K562 (cell line): Measurements from ENCODE around the gene CNOT11. TPM values are rescaled to one million over a fixed set of nuclear protein-coding genes. Genes with fewer than 3 reads are reported as not detected.

Source experiments
- CHD7 ChIP-seq: fragments of 200-600 bp; sonication (generic); IDR thresholded peaks from one replicate; pipeline ENCODE4 v1.6.1; 2012; ENCODE audit warnings: mild to moderate bottlenecking, low read depth, low read length, inconsistent platforms
- CXXC5 ChIP-seq: fragments of 250-450 bp; sonication (Bioruptor Pico); IDR thresholded peaks from 2 replicates; pipeline ENCODE4 v1.8.0; 2022; ENCODE audit warnings: inconsistent platforms, mild to moderate bottlenecking, moderate library complexity
- E2F8 ChIP-seq: fragments of 450-650 bp; IDR thresholded peaks from 2 replicates; pipeline ENCODE4 v1.7.1; 2018; ENCODE audit warnings: mild to moderate bottlenecking, low read depth; ENCODE audit not compliant: partially characterized antibody
- HINFP ChIP-seq: fragments of 450-650 bp; conservative IDR thresholded peaks from 2 replicates; pipeline ENCODE4 v1.6.1; 2016; ENCODE audit warnings: missing genetic modification characterization, low read depth, mild to moderate bottlenecking, control low read depth, missing compliant biosample characterization
- IRF2 ChIP-seq: sonication (generic); formaldehyde crosslinking; IDR thresholded peaks from 2 replicates; pipeline ENCODE4 v1.8.1; 2022; ENCODE audit warnings: mild to moderate bottlenecking, missing genetic modification reagents
- NEUROD1 ChIP-seq: fragments of 150-350 bp; IDR thresholded peaks from 2 replicates; pipeline ENCODE4 v1.6.1; 2014; ENCODE audit warnings: borderline replicate concordance, low read length, low read depth; ENCODE audit not compliant: partially characterized antibody
- PHB ChIP-seq: fragments of 250-450 bp; sonication (Bioruptor Pico); IDR thresholded peaks from 2 replicates; pipeline ENCODE4 v1.5.0; 2021
- RBFOX2 ChIP-seq: fragments of 200-400 bp; formaldehyde crosslinking; IDR thresholded peaks from 2 replicates; pipeline ENCODE4 v1.6.1; 2017; ENCODE audit warnings: low read depth, mild to moderate bottlenecking, low read length, moderate library complexity
- STAT5A ChIP-seq: IDR thresholded peaks from 2 replicates; pipeline ENCODE4 v1.6.1; 2012; ENCODE audit warnings: low read length, inconsistent platforms, borderline replicate concordance
- ZC3H11A ChIP-seq: IDR thresholded peaks from 2 replicates; pipeline ENCODE4 v1.6.1; 2012; ENCODE audit warnings: low read depth, low read length, improper control_type of control experiment
- polyA plus RNA-seq, 8 experiments: library from polyadenylated mRNA; depleted of rRNA in 4 of 8; stranded (reverse) in 5 of 8; unstranded in 3 of 8; fragments of >200 nt; fragmentation: Nextera tagmentation in 2 of 8; fragmentation: Illumina TruSeq in 1 of 8; extraction: Ambion mirVana in 2 of 8; extraction: Trizol in 1 of 8; gene quantifications; 2 replicates each; pipeline versions ENCODE4 v1.2.1 to v1.2.3, GENCODE V29; 2011 to 2014; ENCODE audit warnings: inconsistent platforms in 1 of 8, missing spikeins in 1 of 8
- total RNA-seq, 7 experiments: library from RNA; depleted of rRNA in 6 of 7; stranded (reverse); fragments of >200 nt in 6 of 7; fragmentation: Illumina TruSeq in 2 of 7; extraction: Trizol in 2 of 7; gene quantifications; 2 replicates each; pipeline versions ENCODE4 v1.2.1 to v1.2.3, GENCODE V29; 2011 to 2021; ENCODE audit warnings: low replicate concordance in 1 of 7
- TF ChIP-seq, protein P1 (sequence below): sonication (generic); formaldehyde crosslinking; IDR thresholded peaks from 2 replicates; pipeline ENCODE4 v1.9.0; 2022; ENCODE audit warnings: mild to moderate bottlenecking, missing genetic modification reagents

The CNOT11 gene
- total and polyA plus RNA-seq, 9 of the 15 experiments (the other 6 are each of a cell fraction or from before 2014, with no cell fraction given) = 12.7 to 163 (median 64.2) TPM

DNA sequence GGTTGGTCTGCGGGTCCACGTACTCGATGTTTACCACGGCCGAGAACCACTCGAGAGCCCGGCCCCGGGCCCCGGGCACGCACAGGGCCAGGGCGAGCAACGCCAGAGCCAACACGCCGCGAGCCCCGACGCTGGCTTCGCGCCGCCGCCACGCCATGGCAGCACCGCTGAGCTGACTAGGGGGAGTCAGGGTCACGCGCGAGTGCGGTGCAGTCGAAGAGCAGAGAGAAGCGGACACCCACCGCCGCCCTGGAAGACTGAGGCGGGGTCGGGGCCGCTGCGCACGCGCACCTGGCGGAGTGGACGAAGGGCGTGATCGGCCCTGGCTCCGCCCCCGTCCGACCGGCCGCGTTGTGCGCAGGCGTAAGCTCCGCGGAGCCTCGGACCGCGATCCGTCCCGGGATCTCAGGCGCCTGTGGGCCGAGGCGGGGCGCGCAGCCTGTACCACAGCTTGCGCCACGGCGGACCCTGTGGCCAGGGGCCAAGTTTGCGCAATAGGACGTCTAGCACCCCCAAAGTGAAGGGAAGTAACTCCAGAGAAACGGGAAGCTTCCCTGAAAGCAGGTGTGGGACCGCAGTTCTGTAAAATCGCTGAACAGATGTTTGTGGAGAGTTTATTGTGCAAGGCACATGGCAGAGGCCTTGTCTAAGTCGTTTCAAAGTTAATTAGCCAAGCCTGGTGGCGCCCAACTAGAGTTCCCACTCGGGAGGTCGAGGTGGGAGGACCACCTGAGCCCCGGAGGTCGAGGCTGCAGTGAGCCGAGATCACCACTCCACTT, 55.9 kb downstream of the CNOT11 start, which contains the start of gene RNF149 (continued):
- TF ChIP-seq CHD7 = no peak
- no peak for TF ChIP-seq E2F8
- TF ChIP-seq IRF2 (CRISPR knock-in tag) = no peak
- TF ChIP-seq STAT5A = no peak
- peak; percentile 85 for TF ChIP-seq CXXC5 (CRISPR knock-in tag)
- no peak for TF ChIP-seq HINFP
- no peak for TF ChIP-seq PHB (CRISPR knock-in tag)
- TF ChIP-seq ZC3H11A = no peak
- no peak for TF ChIP-seq NEUROD1
- TF ChIP-seq RBFOX2 = peak; percentile 94
- TF ChIP-seq, protein P1, sequence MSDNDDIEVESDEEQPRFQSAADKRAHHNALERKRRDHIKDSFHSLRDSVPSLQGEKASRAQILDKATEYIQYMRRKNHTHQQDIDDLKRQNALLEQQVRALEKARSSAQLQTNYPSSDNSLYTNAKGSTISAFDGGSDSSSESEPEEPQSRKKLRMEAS (CRISPR knock-in tag) = peak; percentile 88
